Measurements from ENCODE around the gene TMOD2. TPM values are rescaled to one million over a fixed set of nuclear protein-coding genes. Genes with fewer than 3 reads are reported as not detected.

The TMOD2 gene
- total RNA-seq, 4 donors from 2014 or later = 14.6 to 24.9 (median 19.5) TPM

- WGBS = 90% methylated on average over 10 of the region's 10 CpGs
Observed at GRCh38 chr15:51796847-51797401, 45.5 kb downstream of the TMOD2 start.

GRCh38 chr15:51798281-51798680 is 46.9 kb downstream of the TMOD2 start:
- Histone ChIP-seq H3K36me3 (peaks cover 0 to 52% (median 14%) of the 10 kb centered on the region in 4 donors), H3K4me3 (no peak overlapping the region), H3K27me3 (no peaks in the 10 kb centered on the region), H3K9me3 (no peaks in the 10 kb centered on the region), H3K4me1 (peaks cover 0 to 7% (median 2%) of the 10 kb centered on the region in 4 donors), H3K27ac (replicated peaks in 1 of 4) (no peak overlapping the region)
- intact Hi-C loops (cut with DNase I) = no loop called here
- TF ChIP-seq CTCF (IDR thresholded peaks at IDR 0.05) (no peak), POLR2A (IDR thresholded peaks at IDR 0.05; ENCODE audit: low read depth) (no peak), EP300 (IDR thresholded peaks at IDR 0.05) (no peak), POLR2AphosphoS5 (IDR thresholded peaks at IDR 0.05) (no peak)
- no peak for DNase-seq (ENCODE audit: extremely low spot score)
- 95% methylated on average over 1 of the region's 1 CpG for WGBS

More at GRCh38 chr15:51796847-51797401, 45.5 kb downstream of the TMOD2 start:
- no peaks in the 10 kb centered on the region for H3K9me3 ChIP-seq
- no peak overlapping the region for H3K27ac ChIP-seq (replicated peaks in 1 of 4)
- H3K4me3 ChIP-seq = no peak overlapping the region
- DNase-seq (ENCODE audit: extremely low spot score) = no peak
- TF ChIP-seq CTCF (IDR thresholded peaks at IDR 0.05) (no peak), POLR2AphosphoS5 (IDR thresholded peaks at IDR 0.05) (no peak), EP300 (IDR thresholded peaks at IDR 0.05) (no peak), POLR2A (IDR thresholded peaks at IDR 0.05; ENCODE audit: low read depth) (no peak)
- H3K36me3 ChIP-seq = peaks cover 0 to 41% (median 14%) of the 10 kb centered on the region in 4 donors
- peaks cover 0 to 12% (median 7%) of the 10 kb centered on the region in 4 donors for H3K4me1 ChIP-seq
- H3K27me3 ChIP-seq = no peaks in the 10 kb centered on the region
- intact Hi-C loops (cut with DNase I) = no loop called here

GRCh38 chr15:51799282-51800252 is 48.2 kb downstream of the TMOD2 start:
- Histone ChIP-seq H3K9me3 (no peaks in the 10 kb centered on the region), H3K27ac (replicated peaks in 1 of 4) (no peak overlapping the region), H3K27me3 (no peaks in the 10 kb centered on the region), H3K36me3 (peaks cover 0 to 57% (median 14%) of the 10 kb centered on the region in 4 donors), H3K4me1 (no peaks in the 10 kb centered on the region), H3K4me3 (no peak overlapping the region)
- 92% methylated on average over 6 of the region's 6 CpGs for WGBS
- DNase-seq (ENCODE audit: extremely low spot score) = no peak
- TF ChIP-seq POLR2AphosphoS5 (IDR thresholded peaks at IDR 0.05) = no peak
- intact Hi-C loops (cut with DNase I) = no loop called here

- Histone ChIP-seq H3K4me3 (no peak overlapping the region), H3K9me3 (no peaks in the 10 kb centered on the region), H3K27ac (replicated peaks in 1 of 4) (no peak overlapping the region), H3K4me1 (no peaks in the 10 kb centered on the region), H3K27me3 (no peaks in the 10 kb centered on the region), H3K36me3 (peaks cover 5 to 73% (median 20%) of the 10 kb centered on the region in 4 donors)
- intact Hi-C loops (cut with DNase I) = no loop called here
- TF ChIP-seq CTCF (IDR thresholded peaks at IDR 0.05) = peak; percentile 6 to 47 (median 18)
- TF ChIP-seq EP300 (IDR thresholded peaks at IDR 0.05) = no peak
- TF ChIP-seq POLR2A (IDR thresholded peaks at IDR 0.05; ENCODE audit: low read depth) = no peak
- TF ChIP-seq POLR2AphosphoS5 (IDR thresholded peaks at IDR 0.05) = no peak
- DNase-seq (ENCODE audit: extremely low spot score) = no peak
- WGBS = 70% methylated on average over 3 of the region's 3 CpGs
Observed at GRCh38 chr15:51801391-51801835, 50.0 kb downstream of the TMOD2 start.

GRCh38 chr15:51802593-51802992 is 51.2 kb downstream of the TMOD2 start:
- Histone ChIP-seq H3K27me3 (no peaks in the 10 kb centered on the region), H3K9me3 (no peaks in the 10 kb centered on the region), H3K4me1 (no peaks in the 10 kb centered on the region), H3K36me3 (peaks cover 14 to 80% (median 26%) of the 10 kb centered on the region in 4 donors), H3K4me3 (no peak overlapping the region), H3K27ac (replicated peaks in 1 of 4) (no peak overlapping the region)
- TF ChIP-seq POLR2AphosphoS5 (IDR thresholded peaks at IDR 0.05) (no peak), CTCF (IDR thresholded peaks at IDR 0.05) (no peak), EP300 (IDR thresholded peaks at IDR 0.05) (no peak), POLR2A (IDR thresholded peaks at IDR 0.05; ENCODE audit: low read depth) (no peak)
- 96% methylated on average over 5 of the region's 5 CpGs for WGBS
- no peak for DNase-seq (ENCODE audit: extremely low spot score)
- intact Hi-C loops (cut with DNase I) = no loop called here

All from esophagus muscularis mucosa (tissue), 4 donors.